NCI-H146 (cell line): ENCODE results near the gene PRSS8.
"Not testable (repeated sequence)": the region's sequence is repeated elsewhere in the genome, so short reads cannot be mapped to it uniquely, and the experiment has no call there.

ENCODE experiments used
- DNase-seq: peaks from one replicate; lab custom pipeline; 2025; lab: John Stamatoyannopoulos, UW

PRSS8 gene

DNA sequence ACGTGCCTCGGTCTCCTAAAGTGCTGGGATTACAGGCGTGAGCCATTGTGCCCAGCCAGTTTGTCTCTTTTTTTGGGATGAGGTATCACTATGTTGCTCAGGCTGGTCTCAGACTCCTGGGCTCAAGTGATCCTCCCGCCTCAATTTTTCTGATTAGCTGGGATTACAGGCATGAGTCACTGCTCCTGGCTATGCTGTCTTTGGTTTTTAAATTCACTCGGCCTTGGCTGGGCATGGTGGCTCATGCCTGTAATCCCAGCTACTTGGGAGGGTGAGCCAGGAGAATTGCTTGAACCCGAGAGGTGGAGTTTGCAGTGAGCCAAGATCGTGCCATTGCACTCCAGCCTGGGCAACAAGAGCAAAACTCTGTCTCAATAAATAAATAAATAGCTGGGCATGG is 8.9 kb upstream of the PRSS8 start:
- not testable (repeated sequence) for DNase-seq

DNA sequence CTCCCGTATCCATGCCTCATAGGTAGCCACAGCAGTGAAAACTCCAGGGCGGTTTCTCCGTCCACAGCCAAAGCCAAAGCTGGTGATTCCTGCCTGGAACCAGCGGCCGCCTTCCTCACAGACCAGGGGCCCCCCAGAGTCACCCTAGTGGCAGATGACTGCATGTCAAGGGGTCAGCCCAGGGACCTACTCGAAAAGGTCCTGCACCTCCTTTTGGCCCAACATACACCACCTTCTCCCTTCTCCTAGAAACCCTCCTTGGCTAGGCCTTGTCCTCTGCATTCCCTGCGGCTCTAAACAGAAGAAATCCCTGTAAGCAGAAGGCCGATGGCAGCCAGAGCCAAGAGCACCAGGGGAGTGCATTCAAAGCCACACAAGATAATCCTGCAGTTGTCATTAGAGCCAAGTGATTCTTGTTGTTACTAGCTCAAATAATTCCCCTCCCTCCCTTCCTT is 8.2 kb upstream of the PRSS8 start:
- DNase-seq: no peak

DNA sequence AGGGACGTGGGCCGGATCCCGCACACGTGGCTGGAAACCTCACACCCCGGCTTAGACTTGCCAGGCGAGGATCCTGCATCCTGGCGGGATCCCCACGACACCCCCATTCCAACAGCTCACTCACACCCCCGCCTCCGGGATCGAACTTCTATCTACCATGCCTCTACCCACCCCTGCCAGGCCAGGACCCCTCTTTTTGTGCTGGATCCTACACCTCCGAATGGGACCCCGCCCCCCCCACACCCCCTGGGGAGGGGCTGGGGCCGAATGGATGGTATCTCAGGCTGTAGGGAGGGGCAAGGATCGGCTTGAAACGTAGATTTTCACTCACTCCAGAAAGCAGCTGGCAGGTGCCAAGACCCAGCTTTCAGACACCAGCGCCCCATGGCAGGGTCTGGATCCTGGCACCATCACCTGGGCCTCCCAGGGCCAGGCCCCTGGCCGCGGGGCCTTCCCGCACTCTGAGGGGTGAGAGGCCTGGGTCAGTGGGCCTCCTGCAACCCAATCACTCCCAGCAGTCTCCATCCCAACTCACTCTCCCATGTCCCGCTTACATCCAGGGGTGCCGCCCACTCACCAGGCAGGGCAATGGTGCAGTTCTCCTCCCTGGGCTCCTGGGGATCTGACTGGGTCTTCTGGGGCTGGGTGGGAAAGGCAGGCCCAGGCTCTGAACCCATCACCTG is 7.6 kb upstream of the PRSS8 start:
- no peak for DNase-seq

DNA sequence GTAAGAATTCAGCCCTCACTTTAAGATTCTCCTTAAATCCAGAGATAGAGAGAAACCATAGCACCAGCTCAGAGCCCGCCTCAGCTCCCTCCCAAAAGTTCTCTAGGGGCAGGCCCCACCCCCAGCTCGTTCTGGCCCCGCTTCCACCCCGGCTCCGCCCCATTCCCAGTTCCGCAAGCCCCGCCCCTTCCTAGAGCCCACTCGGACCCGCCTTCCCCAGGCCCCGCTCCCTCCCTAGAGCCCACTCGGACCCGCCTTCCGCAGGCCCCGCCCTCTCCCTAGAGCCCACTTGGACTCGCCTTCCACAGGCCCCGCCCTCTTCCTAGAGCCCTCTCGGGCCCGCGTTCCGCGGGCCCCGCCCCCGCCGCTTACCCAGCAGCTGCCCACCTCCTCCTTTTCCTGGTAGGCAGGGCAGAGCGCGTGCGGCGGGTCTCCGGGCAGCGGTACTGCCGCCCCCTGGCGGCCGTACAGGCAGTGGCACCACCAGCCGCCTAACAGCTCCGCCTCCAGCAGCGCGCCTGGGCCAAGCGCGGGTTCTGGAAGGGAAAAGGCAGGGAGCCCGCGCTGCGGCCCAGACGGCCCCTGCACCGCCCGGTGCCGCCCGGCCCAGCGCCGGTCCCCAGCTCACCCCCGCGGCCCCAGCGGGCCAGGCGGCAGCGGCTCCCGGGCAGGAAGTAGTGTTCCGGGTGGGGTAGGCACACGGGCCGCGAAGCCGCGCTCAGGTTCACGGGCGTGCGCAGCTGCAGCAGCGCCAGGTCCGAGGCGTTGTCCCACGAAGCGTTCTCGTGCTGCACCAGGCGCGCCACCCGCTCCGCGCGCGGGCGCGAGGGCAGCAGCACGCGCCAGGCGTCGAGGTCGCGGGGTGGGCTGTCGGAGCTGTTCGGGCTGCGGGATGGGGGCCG is 6.8 kb upstream of the PRSS8 start:
- DNase-seq: peak; percentile 100

DNA sequence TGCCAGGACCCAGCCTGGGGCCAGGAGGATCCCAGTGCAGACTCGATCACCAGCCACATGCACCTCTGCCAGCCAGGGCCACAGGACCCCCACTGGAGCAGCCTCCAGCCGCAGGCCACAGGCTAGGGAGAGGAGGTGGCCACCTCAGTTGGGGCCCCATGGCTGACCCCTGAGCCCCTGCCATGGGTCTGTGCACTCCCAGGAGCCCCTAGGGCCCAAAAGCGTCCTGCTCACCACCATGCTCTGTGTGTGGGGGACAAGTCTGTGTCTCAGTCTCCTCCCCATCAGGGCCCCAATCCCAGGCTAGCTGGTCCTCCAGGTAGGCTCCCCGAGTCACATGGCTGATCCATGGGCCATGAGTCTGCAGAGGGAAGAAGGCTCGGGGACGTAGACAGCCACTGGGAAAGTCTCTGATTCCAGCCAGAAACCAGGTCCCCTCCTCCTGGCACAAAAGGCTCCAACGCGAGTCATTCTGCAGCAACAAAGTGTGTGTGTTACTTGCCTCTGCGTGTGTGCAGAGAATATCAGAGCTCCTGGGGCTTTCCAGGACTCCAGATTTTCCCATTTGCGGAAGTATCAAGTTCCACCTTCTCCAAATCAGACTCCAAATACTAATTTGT is 6.1 kb upstream of the PRSS8 start:
- DNase-seq: peak; percentile 58

DNA sequence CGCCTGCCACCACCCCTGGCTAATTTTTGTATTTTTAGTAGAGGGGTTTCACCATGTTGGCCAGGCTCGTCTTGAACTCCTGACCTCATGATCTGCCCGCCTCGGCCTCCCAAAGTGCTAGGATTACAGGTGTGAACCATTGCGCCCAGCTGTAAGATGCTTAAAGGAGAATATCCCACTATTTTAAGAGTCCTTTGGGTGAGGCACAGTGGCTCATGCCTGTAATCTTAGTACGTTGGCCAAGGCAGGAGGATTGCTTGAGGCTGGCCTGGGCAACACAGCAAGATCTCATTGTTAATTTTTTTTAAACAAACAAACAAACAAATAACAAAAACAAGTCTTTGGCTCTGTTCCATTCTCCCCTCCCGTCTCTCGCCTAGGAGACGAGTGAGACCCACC is 5.5 kb upstream of the PRSS8 start:
- not testable (repeated sequence) for DNase-seq

DNA sequence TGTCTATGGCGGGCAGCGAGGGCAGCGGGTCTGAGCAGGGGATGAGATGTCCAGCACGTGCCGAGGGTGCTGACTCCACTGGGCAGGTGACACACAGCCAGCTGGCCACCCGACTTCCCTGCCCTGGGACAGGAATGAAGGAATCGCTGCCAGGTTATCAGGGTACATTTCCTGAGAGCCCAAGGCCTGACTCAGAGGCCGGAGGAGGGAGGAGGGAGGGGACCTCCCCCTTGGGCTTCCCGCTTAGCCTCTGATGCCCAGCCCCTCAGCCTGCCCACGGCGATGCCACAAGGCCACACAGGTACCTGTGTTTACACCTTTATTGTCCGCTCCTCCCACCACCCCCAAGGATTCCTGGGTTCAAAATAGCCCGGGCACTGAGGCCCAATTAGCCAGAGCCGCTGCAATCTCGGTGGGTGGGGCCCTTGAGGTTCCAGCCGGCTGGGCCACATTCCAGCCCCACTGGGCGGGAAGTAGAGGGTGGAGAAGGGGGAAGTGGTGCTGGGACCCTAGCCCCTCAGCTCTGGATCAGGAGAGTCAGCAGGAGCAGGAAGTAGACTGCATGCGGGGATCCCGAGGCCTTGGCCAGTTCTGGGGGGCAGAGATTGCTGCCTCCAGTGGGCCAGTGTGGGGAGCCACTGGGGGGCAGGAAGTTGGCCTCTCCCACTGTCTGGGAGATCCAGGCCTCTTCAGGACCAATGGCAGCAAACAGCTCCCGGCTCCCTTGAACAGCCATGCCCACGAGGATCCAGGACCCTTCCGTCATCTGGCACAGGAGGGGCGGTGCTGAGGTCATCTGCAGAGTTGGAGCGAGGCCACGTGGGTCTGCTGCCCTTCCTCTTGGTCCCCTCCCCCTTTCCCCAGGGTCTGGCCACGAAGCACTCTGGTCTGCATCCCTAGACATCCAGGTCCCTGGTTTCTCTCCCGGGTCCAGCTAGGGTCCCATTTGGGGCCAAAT is 3.4 kb upstream of the PRSS8 start:
- no peak for DNase-seq

DNA sequence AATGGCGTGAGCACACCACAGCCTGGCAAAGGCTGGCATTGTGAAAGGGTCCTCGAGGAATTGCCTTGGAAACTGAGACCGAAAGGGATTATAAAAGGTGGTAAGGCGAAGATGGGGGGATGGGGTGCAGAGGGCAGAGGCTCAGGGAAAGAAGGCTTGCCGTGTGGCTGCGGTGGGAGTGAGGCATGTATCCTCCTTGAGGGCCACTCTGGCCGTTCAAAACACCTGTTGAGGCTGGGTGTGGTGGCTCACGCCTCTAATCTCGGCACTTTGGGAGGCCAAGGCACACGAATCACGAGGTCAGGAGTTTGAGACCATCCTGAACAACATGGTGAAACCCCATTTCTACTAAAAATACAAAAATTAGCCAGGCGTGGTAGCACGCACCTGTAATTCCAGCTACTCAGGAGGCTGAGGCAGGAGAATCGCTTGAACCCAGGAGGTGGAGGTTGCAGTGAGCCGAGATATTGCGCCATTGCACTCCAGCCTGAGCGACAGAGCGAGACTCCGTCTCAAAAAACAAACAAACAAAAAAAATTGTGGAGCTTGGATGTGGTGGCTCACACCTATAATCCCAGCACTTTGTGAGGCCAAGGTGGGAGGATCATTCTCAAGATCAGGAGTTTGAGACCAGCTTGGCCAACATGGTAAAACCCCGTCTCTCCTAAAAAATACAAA is 1.4 kb upstream of the PRSS8 start:
- DNase-seq: not testable (repeated sequence)

DNA sequence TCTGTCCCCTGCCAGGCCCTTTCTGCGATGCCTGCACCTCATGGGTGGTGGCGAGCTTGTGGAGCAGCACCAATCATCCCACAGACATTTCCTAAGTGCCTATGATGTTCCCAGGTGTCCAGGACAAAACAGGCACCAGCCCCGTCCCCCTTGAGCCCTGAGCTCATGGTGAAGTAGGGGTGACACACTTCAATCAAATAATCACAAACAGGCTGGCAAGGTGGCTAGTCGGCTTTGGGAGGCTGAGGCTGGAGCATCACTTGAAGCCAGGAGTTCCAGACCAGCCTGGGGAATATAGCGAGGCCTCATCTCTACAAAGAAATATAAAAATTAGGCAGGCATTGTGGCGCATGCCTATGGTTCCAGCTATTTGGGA is 748 bp upstream of the PRSS8 start:
- no peak for DNase-seq

DNA sequence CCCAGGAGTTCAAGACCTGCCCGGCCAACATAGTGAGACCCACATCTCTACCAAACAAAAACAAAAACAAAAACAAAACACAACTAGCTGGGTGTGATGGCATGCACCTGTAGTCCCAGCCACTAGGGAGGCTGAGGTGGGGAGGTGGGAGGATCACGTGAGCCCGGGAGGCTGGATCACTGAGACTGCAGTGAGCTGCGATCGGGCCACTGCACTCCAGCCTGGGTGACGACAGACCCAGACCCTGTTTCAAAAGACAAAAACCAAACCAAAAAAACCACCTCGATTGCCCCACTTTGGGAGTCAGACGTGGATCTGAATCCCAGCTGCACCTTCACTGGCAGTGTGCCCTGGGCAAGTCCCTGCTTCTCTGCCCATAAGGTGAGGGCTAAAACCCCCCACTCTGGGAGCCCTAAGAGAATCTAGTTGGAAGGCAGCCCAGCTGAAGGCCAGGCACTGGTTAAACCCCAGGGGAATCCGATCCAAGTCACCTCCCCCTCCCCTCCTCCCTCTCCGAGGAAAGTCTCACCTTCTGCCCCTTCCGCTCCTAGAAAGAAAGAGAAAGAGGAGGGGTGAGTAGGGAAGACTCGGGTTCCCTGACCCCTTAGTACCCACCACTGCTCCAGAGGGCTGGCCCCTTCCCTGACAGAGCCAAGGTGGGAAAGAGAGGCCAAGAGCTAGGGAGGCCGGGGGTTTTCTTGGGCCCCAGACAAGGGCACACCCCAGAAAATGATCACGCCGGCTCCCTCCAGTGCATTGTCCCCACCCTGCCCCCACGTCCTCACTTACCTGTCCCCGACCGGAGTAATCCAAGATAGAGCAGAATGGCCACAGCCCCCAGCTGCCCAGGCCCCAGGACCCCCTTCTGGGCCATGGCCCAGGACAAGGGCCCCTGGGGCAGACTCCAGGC is 647 bp downstream of the PRSS8 start:
- DNase-seq: no peak

DNA sequence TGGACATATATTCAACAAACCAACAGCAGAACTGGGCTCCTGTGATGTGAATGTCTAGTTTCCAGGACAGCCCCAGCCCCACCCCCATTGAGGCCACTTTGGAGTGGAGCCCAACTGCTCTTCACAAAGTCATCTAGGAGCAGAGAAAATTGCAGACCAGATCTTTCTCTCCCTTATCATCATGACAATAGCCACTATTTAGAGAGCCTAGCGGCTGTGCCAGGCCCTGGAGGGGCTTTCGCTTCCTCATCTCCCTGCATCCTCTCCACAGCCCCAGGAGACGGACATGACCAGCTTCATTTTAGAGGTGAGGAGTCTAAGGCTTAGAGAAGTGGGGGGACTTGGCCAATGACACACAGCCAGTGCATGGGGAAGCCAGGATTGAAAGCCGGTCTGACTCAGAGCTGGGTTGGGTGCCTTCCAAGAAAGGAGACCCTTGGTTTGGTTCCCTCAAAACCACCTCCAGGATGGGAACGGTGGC is 1.4 kb downstream of the PRSS8 start:
- DNase-seq: no peak

DNA sequence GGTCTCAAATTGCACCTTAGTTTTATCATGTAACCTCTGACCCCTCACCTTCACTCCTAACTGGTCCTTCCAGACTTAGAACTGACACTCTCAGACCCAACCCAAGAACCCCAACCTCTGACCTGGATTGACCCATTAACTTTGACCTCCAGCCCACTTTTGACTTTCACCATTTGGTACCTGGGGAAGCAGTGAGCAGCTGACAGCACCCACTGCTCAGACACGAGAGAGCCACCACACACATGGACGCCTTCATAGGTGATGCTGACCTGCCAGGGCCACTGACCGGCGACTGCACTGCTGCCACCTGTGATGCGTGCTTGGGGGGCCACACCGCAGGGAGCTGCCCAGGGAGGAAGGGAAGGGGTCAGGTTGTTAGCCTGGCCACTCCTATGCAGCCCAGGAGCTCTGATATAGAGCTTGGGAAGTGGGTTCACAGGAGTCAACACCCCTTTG is 2.5 kb downstream of the PRSS8 start:
- DNase-seq: no peak

DNA sequence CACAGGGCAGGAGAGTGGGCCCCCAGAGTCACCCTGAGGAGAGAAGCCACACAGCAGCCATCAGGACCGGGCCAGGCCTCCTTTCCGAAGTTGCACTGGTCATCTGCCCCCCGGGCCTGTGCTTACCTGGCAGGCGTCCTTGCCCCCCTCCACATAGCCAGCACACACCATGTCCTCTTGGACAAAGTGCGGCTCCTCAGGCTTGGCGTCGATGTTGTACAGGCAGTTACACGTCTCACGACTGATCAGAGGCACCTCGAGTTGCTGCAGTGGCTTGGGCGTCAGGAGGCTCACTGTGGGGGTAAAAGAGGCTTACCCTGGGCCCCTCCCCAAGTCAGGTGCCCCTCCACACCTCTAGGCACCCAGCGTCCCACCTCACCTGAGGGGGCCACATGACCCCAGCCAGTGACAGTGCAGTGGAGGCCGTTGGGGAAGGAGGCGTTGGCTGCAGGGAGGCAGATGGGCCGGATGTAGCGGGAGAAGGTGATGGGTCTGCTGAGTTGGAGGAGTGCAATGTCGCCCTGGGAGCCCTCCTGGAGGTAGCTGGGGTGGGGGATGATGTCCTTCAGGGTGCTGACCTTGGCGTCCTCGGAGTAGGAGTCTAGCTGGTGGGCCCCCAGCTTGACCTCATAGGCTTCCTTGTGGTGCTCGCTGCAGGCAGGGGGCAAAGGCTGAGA is 3.1 kb downstream of the PRSS8 start:
- DNase-seq: no peak

DNA sequence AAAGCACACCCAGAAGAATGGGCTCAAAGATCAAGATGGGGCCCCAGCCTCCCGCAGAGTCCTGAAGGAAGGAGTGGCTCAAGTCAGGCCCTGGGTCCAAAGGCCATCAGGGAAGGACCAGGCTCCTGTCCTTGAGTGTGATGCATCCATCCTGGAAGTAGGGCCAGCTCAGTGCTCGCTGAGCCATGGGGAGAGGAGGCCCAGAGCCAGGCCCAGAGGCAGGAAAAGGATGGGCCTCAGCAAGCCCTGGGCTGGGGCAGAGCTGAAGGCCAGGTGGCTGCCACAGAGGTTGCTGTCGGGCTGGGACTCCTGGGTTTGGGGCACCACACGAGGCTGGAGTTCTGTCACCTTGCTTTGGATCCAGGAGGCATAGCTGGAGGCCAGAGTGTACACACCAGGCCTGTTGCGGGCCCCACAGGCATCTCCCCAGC is 3.7 kb downstream of the PRSS8 start:
- no peak for DNase-seq

DNA sequence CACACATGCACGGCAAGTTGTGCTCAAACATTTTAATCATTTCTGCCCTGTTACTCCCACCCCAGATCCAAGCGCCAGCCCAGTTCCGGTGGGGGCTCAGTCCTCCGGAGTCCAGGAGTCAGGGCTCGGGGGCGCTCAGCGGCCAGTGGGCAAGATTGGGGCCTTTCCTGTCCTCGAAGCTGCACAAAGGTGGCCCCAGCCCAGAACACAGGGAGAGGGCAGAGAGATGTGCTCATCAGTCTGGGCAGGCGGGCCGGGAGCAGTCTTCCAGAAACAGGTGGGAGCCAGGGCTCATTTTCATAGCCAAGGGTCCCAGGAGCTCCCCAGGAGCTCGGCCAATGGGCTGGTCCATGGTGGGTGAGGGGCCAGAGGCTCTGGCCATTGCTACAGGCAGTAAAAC is 4.1 kb downstream of the PRSS8 start:
- DNase-seq: no peak

DNA sequence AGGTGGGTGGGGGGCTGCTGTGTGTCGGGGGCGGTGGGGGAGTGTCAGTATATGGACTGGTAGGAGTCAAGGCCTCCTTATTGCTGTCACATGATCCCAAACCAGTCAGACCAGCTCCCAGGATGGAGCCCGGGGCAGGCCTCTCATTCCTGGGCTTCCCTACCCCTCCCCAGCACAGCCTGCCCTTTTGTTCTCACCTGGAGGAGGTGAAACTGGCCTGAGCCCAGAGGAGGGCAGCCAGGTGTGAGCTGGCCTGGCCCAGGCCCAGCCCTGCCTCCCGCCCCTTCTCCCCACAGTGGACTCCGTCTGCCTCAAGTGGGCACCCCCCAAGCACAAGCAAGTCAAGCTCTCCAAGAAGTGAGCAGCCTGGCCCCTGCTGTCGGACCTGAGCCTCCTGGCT is 4.6 kb downstream of the PRSS8 start:
- DNase-seq: no peak

DNA sequence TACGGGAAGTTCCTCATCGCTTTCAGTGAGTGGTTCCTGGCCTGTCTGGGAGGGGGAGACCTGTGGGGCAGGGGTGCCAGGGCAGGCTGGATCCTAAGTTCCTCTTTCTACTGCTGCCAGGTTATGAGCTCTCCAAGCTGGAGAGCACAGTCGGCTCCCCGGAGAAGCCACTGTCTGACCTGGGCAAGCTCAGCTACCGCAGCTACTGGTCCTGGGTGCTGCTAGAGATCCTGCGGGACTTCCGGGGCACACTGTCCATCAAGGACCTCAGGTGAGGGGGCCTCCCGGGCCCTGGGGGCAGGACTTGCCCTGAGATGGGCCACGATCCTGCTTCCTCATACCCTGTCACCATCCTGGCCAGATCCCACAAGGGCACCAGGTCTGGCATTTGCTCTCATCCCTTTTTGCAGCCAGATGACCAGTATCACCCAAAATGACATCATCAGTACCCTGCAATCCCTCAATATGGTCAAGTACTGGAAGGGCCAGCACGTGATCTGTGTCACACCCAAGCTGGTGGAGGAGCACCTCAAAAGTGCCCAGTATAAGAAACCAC is 5.1 kb downstream of the PRSS8 start:
- no peak for DNase-seq

DNA sequence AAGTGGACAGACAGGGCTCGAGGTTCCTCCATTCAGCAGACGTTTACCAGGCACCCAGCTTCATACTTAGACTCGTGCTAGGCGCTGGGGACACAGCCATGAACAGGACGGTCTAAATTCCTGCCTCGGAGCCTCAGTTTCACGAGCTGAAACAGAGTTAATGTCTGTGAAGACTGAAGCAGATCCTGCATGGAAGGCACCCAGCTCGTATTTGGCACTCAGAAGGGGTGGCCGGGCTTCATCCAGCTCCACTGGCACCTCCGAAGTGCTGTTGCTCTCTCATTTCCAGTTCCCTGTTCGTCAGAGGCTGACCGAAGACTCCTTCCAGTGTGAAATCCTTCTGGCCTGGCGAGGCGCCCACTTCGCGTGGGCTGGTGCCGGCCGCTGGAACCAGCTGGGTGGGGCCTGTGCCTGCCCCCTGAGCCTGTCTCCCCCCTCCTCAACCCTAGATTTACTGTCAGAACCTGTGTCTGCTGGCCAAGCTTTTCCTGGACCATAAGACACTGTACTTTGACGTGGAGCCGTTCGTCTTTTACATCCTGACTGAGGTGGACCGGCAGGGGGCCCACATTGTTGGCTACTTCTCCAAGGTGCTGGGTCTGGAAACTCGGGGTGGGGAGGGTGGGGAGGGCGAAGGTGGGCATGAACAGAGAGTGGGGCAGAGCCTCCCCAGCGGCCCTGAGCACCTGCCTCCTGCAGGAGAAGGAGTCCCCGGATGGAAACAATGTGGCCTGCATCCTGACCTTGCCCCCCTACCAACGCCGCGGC is 5.8 kb downstream of the PRSS8 start:
- DNase-seq: no peak
